Activated CD4-positive, alpha-beta T cell treated with anti-CD3 and anti-CD28 coated beads, Interleukin-2, amount 50 U/mL, for 24 hours (primary cell): ENCODE measurements around the gene HNF1B.

ENCODE experiments used
- DNase-seq, 2 donors: peaks; one replicate each; pipeline ENCODE4 v3.0.0-alpha.2; 2020; ENCODE audit warnings: low read depth in 1 of 2, low spot score in 1 of 2

HNF1B gene

DNA sequence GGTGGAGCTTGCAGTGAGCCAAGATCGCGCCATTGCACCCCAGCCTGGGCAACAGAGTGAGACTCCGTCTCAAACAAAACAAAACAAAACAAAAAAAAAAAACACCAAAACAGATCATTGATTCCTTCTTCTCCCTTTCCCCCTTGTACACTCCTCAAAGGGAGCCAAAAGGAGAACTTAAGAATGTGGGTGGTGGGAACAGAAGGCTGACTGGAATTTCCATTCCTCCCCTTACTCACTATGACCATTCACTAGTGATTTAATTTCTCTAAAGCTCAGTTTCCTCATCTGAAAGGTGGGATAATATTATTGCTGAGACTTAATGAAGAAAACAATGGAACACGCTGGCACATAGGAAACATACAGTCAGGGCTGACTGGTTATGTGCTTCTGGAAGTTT, 17.1 kb upstream of the HNF1B start:
- no peak for DNase-seq

DNA sequence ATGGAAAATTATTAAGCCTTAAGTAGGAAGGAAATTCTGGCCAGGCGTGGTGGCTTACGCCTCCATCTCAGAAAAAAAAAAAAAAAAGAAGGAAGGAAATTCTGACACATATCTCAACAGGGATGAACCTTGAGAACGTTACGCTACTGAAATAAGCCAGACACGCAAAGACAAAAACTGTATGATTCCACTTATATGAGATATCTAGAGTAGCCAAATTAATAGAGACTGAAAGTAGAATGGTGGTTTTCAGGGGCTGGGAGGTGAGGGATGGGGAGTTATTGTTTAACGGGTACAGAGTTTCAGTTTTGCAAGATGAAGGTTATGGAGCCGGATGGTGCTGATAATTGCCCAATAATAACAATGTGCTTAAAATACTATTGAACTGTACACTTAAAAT, 16.2 kb upstream of the HNF1B start:
- no peak for DNase-seq

DNA sequence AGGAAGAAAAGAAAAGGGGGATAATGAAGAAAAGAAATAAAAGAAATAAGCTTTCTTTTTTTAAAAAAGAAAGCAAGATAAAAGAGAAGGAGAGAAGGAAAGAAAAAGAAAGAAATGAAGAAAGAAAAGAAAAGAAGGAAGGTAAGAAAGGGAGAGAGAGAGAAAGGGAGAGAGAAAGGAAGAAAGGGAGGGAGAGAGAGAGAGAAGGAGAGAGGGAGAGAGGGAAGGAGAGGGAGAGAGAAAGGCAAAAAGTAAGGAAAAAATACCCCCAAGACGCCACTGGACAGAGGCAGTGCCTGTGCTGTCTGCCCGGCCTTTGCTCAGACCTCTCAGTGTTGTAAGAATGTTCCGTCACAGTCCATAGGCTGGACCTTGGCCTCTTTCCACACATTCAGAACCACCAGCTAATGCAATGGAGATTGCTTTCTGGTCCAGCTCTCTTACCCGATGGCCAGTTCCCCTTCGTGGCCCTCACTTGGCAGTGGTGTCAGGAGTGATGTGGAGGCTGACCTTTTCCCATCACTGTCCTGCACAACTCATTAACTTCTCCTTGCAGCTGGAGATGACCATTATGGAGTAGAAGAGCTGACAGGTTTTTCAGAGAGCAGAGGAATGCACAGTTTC, 14.3 kb upstream of the HNF1B start:
- no peak for DNase-seq

GRCh38 chr17:37756051-37756450, 11.2 kb upstream of the HNF1B start:
- DNase-seq: no peak

- DNase-seq: no peak
Measured at GRCh38 chr17:37755455-37755854, 10.6 kb upstream of the HNF1B start.

DNA sequence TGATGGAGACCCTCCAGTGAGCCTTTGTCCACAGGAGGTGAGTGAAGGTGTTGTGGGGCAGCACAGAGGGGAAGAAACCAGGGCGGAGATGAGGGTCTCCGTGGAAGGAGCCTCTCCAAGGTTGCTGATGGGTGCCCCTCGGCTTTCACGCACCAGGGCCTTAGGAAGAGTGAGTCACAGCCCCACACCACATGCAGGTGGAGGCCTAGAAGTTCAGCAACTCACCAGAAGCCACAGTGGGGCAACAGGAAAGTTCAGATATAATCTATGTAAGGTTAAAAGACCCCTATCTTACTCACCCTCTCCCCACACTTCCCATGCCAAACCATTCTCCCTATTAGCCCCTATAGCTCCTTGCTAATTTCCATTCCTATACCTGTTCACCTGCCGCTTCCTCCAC, 9.5 kb upstream of the HNF1B start:
- no peak for DNase-seq

- no peak for DNase-seq
Measured at GRCh38 chr17:37752482-37752881, 7.6 kb upstream of the HNF1B start.

GRCh38 chr17:37750768-37751475, 6.1 kb upstream of the HNF1B start:
- no peak for DNase-seq

- DNase-seq: no peak
Measured at GRCh38 chr17:37750292-37750691, 5.4 kb upstream of the HNF1B start.

GRCh38 chr17:37747222-37747621, 2.4 kb upstream of the HNF1B start:
- no peak for DNase-seq

GRCh38 chr17:37746617-37747016, 1.8 kb upstream of the HNF1B start:
- DNase-seq: no peak

GRCh38 chr17:37745801-37746426, 1.1 kb upstream of the HNF1B start:
- DNase-seq: no peak

DNA sequence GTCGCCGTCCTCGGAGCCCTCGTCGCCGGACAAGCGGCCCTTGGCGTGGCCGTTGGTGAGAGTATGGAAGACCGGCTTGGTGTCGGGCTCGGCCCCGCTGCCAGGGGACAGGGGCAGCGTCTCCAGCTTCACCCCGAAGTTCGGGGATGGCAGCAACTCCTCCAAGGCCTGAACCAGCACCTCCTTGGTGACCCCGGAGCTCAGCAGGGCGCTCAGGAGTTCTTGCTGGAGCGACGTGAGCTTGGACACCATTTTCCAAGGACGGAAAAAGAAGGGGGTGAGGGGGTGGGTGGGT, 279 bp downstream of the HNF1B start:
- DNase-seq: no peak

DNA sequence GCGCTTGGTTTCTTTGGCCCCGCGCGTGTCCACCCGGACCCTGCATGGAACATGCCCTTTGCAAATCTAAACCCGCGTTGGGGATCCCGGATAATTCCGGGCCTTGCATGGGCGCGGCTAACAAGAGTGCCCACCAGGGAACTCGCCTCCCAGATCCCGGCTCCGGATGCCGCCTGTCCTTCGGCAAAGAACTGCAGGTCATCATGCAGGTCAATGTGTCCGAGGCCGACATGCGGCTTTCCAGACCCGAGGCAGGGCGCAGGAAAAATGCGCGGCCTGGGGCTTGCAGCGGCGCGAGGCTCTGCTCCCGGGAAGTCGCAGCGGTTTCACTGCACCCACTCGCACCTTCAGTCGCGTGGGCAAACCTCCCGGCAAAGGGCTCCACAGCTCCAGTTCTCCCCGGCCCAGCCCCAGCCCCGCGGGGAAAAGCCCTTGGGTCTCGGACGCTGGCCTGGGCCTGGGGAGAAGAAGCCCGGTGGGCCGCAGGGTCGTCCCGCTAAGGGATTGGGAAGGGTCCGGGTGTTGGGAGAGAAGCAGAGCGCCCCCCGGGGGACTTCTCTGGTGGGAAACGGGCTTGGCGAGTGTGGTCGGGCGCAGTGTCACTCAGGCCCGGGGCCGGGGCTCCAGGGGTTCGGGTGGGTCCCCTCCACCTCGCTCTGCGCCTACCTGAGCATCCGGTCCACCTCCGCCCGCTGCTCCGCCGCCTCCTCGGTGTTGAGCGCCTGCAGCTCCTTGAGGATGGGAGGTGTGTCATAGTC, 805 bp downstream of the HNF1B start:
- no peak for DNase-seq

DNA sequence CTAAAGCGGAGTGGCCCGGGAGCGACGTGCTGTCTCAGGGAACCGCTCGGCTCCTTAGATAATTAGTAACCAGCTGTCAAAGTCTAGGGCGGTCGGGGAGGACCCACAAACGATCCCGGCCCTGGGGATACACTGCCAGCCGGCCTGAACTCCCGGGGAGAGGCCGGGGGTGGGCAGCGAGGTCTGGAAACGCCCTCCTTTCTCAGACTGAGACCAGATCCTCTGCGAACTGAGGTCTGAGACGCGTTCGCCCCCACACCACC, 1.3 kb downstream of the HNF1B start:
- DNase-seq: no peak

- DNase-seq: no peak
Measured at GRCh38 chr17:37742762-37743611, 1.9 kb downstream of the HNF1B start.

- DNase-seq: no peak
Measured at GRCh38 chr17:37742116-37742761, 2.6 kb downstream of the HNF1B start.

- DNase-seq: no peak
Measured at GRCh38 chr17:37741341-37742115, 3.3 kb downstream of the HNF1B start.

GRCh38 chr17:37740915-37741314, 3.9 kb downstream of the HNF1B start:
- no peak for DNase-seq

DNA sequence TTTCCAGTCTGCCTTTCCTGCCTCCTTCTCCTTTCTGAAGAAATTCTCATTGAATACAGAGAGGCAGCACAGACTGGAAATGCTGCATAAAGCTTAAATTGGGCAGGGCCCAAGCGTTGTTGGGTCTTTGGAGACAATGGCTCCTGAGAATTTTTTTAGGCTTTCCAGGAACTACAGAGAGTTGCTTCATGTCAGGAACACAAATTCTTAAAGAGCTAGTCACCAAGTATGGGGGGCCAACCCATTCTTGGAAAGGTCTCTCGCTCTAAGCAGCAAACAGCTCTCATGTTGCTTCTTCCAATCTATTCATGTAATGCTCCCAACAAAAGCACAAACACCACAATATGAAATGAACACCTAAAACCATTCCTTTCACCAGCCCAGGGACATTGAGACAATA, 6.9 kb downstream of the HNF1B start:
- DNase-seq: no peak
